Thoracic aorta (tissue), 2 donors: ENCODE results near the gene STK32B. TPM values are rescaled to one million over a fixed set of nuclear protein-coding genes. Genes with fewer than 3 reads are reported as not detected.

Source experiments
- ATAC-seq: fragments of 150-250 bp; one replicate; pipeline ENCODE4 v1.8.0; 2017; ENCODE audit warnings: low read depth; ENCODE audit not compliant: insufficient number of reproducible peaks, low FRiP score
- DNase-seq: peaks from one replicate; pipeline ENCODE4 v3.0.0-alpha.2; 2020; ENCODE audit warnings: low spot score
- H3K27ac ChIP-seq, 2 donors: fragments of 200-600 bp; sonication (generic); 1 replicate in 1 of 2; 2 replicates in 1 of 2; pipeline ENCODE4 v1.5.1; 2016; ENCODE audit warnings: mild to moderate bottlenecking in 2 of 2, moderate library complexity in 2 of 2
- H3K27me3 ChIP-seq: fragments of 200-600 bp; sonication (generic); replicated peaks from 2 replicates; pipeline ENCODE4 v1.6.0; 2016; ENCODE audit warnings: mild to moderate bottlenecking; ENCODE audit not compliant: insufficient read depth
- H3K36me3 ChIP-seq: fragments of 200-600 bp; sonication (generic); one replicate; pipeline ENCODE4 v1.5.1; 2016
- H3K4me1 ChIP-seq, 2 donors: fragments of 200-600 bp; sonication (generic); 1 replicate in 1 of 2; 2 replicates in 1 of 2; pipeline versions ENCODE4 v1.5.1 to v1.6.0; 2016; ENCODE audit warnings: low read depth in 2 of 2, mild to moderate bottlenecking in 1 of 2; ENCODE audit not compliant: control insufficient read depth in 1 of 2
- H3K4me3 ChIP-seq: fragments of 200-600 bp; sonication (generic); 2 replicates; pipeline ENCODE4 v1.5.1; 2016; ENCODE audit warnings: mild to moderate bottlenecking
- H3K9me3 ChIP-seq: fragments of 200-600 bp; sonication (generic); 2 replicates; pipeline ENCODE4 v1.5.1; 2016
- total RNA-seq, 2 donors: library from RNA; depleted of rRNA; stranded (reverse); fragments of >200 nt; gene quantifications; one replicate each; pipeline versions ENCODE4 v1.1.0 to v1.2.3, GENCODE V29; 2016
- TF ChIP-seq, protein P1 (sequence below): fragments of 200-600 bp; sonication (generic); IDR thresholded peaks from one replicate; pipeline ENCODE4 v1.5.1; 2019; ENCODE audit warnings: antibody characterized with exemption

Gene STK32B
- total RNA-seq, 2 donors from 2014 or later: 4.5 to 7.0 TPM

DNA sequence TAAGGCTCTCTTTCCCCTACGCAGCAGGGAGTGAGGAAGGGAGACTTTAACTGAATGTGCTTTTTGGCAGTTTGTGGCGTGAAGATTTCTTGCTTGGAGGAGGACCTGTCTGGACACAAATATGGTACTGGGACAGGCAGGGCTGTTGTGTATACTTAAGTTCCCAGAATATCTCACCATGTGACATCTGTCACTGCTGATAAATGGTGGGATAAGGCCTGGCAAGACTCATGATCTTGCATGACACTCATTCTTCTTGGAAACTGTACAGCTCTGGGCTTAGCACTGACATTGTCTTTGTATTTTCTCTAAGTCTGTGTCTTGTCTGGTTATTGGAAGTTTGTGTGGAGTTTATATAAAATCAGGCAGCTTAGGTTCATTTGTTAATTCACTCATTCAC is 93.1 kb downstream of the STK32B start:
- ATAC-seq: no peak
- no peak overlapping the region for H3K27ac ChIP-seq
- TF ChIP-seq, protein P1, sequence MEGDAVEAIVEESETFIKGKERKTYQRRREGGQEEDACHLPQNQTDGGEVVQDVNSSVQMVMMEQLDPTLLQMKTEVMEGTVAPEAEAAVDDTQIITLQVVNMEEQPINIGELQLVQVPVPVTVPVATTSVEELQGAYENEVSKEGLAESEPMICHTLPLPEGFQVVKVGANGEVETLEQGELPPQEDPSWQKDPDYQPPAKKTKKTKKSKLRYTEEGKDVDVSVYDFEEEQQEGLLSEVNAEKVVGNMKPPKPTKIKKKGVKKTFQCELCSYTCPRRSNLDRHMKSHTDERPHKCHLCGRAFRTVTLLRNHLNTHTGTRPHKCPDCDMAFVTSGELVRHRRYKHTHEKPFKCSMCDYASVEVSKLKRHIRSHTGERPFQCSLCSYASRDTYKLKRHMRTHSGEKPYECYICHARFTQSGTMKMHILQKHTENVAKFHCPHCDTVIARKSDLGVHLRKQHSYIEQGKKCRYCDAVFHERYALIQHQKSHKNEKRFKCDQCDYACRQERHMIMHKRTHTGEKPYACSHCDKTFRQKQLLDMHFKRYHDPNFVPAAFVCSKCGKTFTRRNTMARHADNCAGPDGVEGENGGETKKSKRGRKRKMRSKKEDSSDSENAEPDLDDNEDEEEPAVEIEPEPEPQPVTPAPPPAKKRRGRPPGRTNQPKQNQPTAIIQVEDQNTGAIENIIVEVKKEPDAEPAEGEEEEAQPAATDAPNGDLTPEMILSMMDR: no peak

DNA sequence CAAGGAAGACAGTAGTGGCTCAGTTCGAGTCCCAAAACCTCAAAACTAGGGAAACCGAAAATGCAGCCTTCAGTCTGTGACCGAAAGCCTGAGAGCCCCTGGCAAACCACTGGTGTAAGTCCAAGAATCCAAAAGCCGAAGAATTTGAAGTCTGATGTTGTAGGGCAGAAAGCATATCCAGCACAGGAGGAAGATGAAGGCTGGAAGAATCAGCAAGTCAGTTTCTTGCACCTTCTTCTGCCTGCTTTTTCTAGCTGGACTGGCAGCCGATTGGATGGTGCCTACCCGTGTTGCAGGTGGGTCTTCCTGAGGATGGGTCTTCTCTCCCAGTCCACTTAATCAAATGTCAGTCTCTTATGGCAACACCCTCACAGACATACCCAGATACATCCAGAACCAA is 95.0 kb downstream of the STK32B start:
- DNase-seq: no peak
- TF ChIP-seq, protein P1: no peak
- ATAC-seq: no peak
- H3K36me3 ChIP-seq: no peaks in the 10 kb centered on the region
- H3K4me3 ChIP-seq: no peak overlapping the region
- H3K4me1 ChIP-seq: no peaks in the 10 kb centered on the region
- H3K27ac ChIP-seq: no peak overlapping the region
- no peaks in the 10 kb centered on the region for H3K27me3 ChIP-seq
- H3K9me3 ChIP-seq: no peaks in the 10 kb centered on the region

More for the DNA sequence above, 93.1 kb downstream of the STK32B start:
- DNase-seq: no peak
- H3K36me3 ChIP-seq: no peaks in the 10 kb centered on the region
- no peaks in the 10 kb centered on the region for H3K27me3 ChIP-seq
- no peaks in the 10 kb centered on the region for H3K9me3 ChIP-seq
- H3K4me1 ChIP-seq: no peaks in the 10 kb centered on the region
- no peak overlapping the region for H3K4me3 ChIP-seq

DNA sequence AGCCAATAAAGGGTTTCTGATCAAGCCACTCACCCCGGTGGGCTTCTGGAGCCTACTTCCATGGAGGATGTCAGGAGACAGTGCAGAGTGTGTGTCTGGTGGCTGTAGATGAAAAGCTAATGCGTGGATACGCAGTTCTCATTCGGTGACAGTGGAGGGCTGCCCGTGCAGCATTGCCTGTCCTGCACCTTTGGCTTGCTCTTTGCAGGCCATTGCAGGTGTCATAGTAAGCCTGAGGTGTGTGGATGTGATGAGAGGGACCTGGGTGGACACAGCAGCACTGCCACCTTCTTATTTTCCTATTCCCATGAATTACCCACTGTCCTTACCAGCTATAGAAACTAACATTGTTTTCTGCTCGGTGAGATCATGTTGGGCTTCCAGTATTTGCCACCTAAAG is 101.2 kb downstream of the STK32B start:
- DNase-seq (no peak), ATAC-seq (no peak)
- H3K4me1 ChIP-seq: no peaks in the 10 kb centered on the region
- H3K9me3 ChIP-seq: no peaks in the 10 kb centered on the region
- H3K4me3 ChIP-seq: no peak overlapping the region
- TF ChIP-seq, protein P1: no peak
- no peak overlapping the region for H3K27ac ChIP-seq
- no peaks in the 10 kb centered on the region for H3K36me3 ChIP-seq
- H3K27me3 ChIP-seq: no peaks in the 10 kb centered on the region

DNA sequence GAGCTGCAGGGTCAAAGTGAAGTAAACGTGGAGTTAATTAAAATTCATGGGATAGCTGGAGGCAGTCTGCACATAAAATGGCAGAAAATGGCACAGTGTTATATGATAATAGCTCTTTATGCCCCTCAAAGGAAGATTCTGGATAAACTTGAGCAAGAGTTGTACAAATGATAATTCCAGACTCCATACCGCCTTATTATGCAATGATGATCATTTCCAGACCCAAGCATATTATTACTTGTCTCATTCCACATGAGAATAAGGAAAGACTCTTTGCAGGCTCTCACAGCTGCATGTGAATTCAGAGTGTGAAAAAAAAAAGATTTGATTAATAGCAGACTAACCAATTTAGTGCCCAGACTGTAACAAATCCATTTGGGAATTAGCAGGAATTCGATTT is 105.4 kb downstream of the STK32B start:
- no peaks in the 10 kb centered on the region for H3K27me3 ChIP-seq
- TF ChIP-seq, protein P1: no peak
- no peaks in the 10 kb centered on the region for H3K4me1 ChIP-seq
- H3K9me3 ChIP-seq: no peaks in the 10 kb centered on the region
- no peak for ATAC-seq
- H3K4me3 ChIP-seq: no peak overlapping the region
- no peak overlapping the region for H3K27ac ChIP-seq
- no peaks in the 10 kb centered on the region for H3K36me3 ChIP-seq
- no peak for DNase-seq

DNA sequence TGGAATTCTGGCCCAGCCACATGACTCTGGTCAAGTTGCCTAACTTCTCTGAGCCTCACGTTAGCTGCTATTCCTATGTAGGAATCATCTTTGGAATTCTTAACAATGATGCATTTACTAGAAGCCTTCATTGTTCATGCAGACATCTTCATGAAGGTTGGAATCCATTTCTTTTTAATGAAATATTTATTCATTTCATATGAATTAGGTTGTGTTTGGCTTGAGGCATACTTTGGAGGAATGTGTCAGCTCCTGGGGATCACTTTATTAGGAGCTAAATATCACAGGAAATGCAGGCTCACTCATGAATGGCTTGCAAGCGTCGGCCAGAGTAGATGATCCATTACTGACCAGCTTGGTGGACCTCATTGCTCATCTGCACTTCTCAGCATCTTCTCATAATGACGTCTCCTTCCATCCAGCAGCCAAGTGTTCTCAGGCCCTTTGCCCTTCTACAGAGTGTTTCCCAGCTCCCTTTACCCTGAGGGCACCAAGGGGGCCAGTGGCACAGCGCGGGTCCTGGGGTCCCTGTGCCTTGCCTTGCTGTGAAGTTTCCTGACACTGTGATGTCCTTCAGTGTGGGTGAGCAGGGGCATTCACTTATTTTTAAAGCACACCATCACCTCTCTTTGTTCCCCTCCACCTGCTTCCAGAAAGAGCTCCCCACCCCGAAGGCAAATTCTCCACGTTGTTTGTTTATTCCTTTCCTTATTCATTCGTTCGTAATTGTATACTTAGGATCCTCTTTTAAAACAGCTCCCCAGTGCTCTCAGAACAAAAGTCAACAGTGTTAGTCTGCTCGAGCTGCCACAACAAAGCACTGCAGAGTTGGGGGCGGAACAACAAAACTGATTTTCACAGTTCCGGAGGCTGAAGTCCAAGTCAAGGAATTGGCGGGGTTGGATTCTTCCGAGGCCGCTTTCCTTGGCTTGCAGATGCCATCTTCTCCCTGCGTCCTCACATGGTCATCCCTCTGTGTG is 106.8 kb downstream of the STK32B start:
- TF ChIP-seq, protein P1: no peak
- Histone ChIP-seq H3K27me3 (no peaks in the 10 kb centered on the region), H3K36me3 (no peaks in the 10 kb centered on the region), H3K4me1 (no peaks in the 10 kb centered on the region), H3K9me3 (no peaks in the 10 kb centered on the region), H3K27ac (no peak overlapping the region), H3K4me3 (no peak overlapping the region)
- no peak for DNase-seq
- no peak for ATAC-seq
